COLO668 (cell line): ENCODE data around the gene IRAK4.

Source experiments
- DNase-seq: peaks from one replicate; lab custom pipeline; 2025; ENCODE audit not compliant: unreplicated experiment; lab: John Stamatoyannopoulos, UW

Gene IRAK4

GRCh38 chr12:43764528-43764927, 5.8 kb downstream of the IRAK4 start:
- no peak for DNase-seq

DNA sequence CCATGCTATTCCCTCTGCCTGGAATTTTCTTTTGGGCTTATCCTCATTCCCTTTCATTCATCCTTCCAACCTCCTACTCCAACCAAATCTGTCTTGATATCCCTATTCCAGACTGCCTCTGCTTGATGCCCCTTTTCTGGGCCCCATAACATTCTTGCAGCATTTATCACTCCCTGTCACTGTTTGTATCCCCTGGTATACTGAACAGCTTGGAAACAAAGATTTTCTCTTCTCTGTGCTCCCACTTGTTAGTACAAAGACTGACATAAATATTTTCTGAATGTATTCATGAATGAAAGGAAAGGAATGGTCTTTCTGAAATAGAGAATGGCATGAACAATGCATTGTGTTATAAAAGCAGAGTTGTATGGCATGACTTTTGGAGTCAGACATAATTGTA, 7.5 kb downstream of the IRAK4 start:
- DNase-seq: no peak

DNA sequence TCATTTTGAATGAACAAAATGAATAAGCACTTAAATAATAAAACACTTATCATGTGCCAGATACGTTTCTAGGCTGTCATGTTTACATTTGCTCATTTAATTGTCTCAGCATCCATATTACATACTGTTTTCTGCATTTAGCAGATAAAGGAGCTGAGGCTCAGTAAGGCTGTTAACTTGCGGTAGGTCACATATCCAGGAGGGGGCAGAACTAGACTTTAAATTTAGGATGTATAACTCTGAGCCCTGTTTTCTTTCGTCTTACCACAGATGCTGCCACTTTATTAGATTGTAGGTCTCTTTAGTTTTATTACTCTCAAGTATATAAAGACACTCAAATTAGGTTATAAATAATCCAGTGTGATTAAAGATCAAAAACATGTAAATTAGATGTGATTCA, 17.7 kb downstream of the IRAK4 start:
- no peak for DNase-seq

- DNase-seq: no peak
Measured at GRCh38 chr12:43786899-43787693, 28.3 kb downstream of the IRAK4 start.

DNA sequence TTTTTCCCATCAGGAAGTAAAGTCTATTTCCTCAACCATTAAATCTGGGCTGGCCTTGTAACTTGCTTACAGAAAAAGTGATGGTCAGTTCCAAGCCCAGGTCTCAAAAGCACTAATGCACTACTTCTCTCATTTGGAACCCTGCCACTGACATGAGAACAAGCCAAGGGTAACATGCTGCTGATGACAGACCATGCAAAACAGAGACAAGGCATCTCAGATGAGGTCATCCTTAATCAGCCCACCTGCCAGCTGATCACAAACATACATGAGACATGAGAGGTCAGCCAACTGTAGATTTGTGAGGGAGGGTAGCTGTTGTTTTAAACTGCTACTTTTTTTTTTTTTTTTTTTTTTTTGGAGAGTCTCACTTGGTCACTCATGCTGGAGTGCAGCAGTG, 31.2 kb downstream of the IRAK4 start:
- no peak for DNase-seq

DNA sequence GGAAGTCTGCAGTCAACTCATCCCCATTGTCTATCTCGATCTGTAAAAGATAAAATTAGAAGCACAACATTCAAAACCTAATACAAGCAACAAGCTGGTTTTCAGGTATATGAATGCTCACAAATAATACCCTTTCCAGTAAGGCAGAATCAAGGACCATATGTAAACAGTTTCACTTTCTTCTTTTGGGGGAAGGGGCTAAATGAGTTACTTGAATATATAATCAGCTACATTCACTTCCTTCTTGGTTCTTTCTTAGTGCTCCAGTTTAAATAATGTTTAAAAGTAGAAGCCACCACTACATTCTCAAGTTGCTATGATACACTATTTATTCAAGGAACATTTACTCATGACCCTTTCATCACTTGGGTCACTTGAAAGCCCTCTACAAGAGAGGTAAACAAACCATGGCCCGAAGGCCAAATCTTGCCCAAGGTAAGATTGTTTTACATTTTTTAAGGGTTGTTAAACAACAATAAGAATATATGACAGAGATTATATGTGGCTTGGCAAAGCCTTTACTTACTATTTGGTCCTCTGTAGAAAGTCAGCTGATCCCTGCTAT, 37.0 kb downstream of the IRAK4 start:
- no peak for DNase-seq

GRCh38 chr12:43797561-43798217, 38.9 kb downstream of the IRAK4 start:
- DNase-seq: no peak

DNA sequence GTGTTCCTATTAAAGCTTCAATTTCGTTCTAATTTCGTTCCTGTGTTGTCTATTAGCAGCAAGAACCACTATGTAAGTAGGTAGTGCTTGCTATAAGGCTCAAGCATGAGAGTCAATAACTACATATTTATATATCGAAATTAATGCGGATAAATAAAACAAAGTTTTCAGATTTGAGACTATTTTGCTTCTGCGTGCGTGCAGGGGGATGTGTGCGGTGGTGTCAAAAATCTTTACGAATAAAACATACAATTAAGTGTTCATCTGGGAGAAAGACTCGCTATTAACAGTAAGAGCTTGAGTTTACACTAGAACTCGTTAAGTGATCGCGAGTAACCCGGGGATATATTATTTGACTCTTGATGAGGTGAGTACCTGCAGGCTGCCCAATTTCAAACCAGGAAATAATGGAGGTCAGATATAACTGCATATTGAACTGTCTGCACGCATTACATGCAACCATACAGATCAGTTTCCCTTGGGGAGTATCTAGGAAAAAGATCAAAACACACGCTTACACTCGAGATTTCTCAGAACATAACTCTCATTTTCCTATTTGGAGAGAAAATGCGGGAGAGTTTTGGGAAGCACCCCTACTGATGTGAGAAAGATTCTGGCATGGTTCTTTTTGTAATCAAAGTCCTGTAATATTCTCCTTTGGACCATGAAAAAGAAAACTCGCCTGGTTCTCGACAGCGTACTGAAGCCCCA, 46.6 kb downstream of the IRAK4 start:
- no peak for DNase-seq

DNA sequence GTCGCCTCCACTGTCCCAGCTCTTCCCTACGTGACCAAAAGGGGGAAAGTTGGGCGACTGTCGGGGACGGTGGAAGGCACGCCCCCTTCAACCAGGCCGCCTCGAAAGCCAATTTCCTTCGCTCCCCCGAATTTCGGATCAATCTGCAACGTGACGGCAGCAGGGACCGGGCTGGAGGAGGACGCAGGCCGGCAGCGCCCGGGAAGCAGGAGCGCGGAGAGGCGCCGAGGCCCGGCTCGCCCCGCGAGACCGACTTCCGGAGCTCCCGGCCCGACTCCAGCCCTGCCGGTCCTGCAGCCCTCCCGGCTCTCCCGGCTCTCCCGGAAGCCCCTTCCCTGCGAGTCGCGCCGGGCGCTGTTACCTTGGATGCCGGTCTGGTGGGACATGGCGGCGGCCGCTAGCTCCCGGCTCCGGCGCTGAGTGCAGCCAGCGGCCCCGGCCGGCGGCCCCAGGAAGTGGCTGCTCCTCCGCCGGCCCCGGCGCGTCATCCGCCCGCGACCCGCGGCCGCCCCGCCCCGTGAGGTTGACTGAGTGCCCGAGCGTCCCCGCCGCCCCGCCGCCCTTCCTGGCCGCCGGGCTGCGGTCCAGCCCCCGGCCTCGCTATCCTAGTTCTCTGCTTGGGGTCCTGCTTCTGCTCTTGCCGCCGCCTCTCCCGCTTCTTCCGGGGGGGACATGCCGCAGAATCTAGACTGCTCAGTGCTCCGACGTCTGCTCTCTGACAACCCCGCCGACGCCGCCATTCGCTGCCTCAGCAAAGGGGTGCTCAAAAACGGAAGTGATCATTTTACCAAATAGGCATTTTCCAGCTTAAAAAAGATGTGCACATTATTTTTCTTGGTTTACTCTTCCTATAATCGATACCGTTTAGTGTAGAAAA, 47.3 kb downstream of the IRAK4 start, which contains the start of gene TWF1:
TSS of gene TWF1 (minus strand) at position 458 of the 877 bp plus-strand sequence. CDS start at position 386, 72 bp downstream.
- DNase-seq: peak; percentile 83

GRCh38 chr12:43806737-43807072, 48.0 kb downstream of the IRAK4 start:
- DNase-seq: no peak

DNA sequence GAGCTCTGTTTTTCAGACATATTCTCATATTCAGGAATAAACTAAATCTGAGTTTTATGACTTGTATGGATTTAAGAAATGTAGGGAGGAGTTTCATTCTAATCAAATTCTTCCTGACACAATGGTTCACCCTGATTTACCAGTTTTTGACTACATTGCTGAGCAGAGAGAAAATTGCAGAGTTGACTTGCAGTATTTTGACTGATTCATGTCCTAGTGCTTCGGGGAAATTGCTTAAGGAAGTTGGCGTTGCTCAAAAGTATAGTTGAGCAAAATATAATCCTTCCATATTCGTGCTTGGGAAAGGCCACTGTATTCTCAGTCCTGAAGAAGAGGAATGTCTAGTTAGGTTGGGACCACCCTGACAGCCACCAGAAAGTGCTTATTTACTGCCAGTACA, 48.6 kb downstream of the IRAK4 start:
- no peak for DNase-seq

DNA sequence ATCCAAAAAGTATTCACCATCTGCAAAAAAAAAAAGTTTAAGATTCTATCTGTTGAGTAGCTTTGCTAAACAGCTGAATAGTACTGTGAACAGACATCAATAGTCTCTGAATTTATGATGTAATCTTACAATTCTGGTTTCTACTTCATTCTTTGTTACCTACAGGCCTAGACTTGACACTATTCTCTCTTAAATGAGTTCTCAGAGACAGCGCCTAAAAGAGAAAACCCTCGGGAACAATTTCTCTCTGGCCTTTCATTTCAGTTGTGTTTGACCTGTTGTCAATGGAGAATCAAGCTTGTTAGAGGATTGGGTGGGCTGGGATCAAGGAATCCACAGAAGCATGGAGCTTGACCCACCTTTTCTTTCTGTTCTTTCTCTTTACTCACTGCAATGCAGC, 53.3 kb downstream of the IRAK4 start:
- no peak for DNase-seq

GRCh38 chr12:43812926-43813325, 54.2 kb downstream of the IRAK4 start:
- DNase-seq: no peak

GRCh38 chr12:43815416-43815815, 56.7 kb downstream of the IRAK4 start:
- DNase-seq: no peak

GRCh38 chr12:43816168-43816567, 57.4 kb downstream of the IRAK4 start:
- DNase-seq: no peak

DNA sequence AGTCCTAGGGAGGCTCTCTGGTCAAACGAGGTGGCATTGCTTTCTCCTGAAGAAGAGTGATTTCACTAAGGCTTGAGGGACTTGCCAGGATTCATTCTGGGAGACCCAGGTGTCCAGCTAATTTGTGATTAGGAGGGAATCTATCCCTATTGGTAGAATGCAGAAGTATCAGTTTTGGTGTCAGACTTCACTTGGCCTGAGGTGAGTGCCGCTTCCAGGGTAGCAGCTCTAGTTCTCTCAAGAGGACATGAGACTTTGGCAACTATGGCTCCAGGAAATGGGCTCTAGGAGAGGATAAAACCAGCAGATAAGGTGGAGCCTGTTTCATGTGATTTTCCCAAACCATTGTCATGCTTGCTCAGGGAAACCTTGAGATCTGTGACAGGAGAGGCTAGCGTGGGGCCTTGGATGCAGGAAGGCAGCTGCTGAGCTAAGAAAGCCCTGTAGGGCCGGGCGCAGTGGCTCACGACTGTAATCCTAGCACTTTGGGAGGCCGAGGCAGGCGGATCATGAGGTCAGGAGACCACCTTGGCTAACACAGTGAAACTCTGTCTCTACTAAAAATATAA, 65.5 kb downstream of the IRAK4 start:
- no peak for DNase-seq

GRCh38 chr12:43826681-43827080, 67.9 kb downstream of the IRAK4 start:
- no peak for DNase-seq

DNA sequence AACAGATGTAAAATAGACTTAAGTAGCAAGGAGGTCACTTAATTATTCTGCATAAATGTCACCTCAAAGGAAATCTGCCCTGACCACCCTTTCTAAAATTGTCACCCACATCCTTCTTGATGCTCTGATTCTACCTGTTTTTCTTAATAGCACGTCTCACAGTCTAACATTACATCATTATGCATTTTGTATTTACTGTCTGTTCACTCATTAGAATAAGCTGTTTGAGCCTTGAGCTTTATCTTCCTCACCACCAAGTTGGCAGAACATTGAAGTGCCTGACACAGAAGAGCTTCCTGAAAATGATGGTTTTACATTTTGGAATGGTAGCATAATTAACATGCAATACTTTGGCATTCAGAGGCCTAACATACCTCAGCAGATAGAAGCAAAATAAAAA, 68.3 kb downstream of the IRAK4 start:
- no peak for DNase-seq

- no peak for DNase-seq
Measured at GRCh38 chr12:43832463-43833168, 73.9 kb downstream of the IRAK4 start.

DNA sequence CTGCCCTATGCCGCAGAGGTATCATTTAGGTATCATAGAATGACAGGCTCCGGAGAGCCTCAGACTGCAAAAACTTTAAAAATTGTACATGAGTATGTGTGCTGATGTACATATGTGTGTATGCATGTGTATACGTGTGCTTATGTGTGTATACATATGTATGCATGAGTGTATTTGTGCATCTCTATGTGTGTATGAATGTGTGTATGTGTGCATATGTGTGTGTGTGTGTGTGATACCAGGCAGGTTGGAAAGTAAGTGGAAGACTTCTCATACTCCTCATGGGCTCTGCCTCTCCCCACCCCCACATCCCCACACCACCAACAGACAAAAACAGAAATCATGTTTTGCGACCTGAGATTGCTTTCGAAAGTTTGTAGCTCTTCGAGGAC, 76.5 kb downstream of the IRAK4 start:
- DNase-seq: no peak
